Measurements from ENCODE around the gene GPATCH1. TPM values are rescaled to one million over a fixed set of nuclear protein-coding genes. Genes with fewer than 3 reads are reported as not detected.

Gene GPATCH1
- total RNA-seq, 4 donors from 2014 or later: 3.6 to 9.3 (median 6.2) TPM

- Histone ChIP-seq H3K4me3 (no peak overlapping the region), H3K4me1 (peaks cover 0 to 16% (median 0%) of the 10 kb centered on the region in 3 donors), H3K36me3 (no peaks in the 10 kb centered on the region), H3K27ac (no peak overlapping the region), H3K27me3 (no peaks in the 10 kb centered on the region), H3K9me3 (no peaks in the 10 kb centered on the region)
- WGBS, 2 donors: 64 to 76% methylated on average over 10 to 12 of the region's 15 CpGs
- no peak for DNase-seq
- intact Hi-C loops (cut with DNase I): no loop called here
- TF ChIP-seq CTCF (IDR thresholded peaks at IDR 0.05) (no peak), POLR2A (IDR thresholded peaks at IDR 0.05) (no peak)
Observed at GRCh38 chr19:33048806-33049676, 31.9 kb upstream of the GPATCH1 start.

GRCh38 chr19:33050110-33050509, 30.9 kb upstream of the GPATCH1 start:
- WGBS, 2 donors: 96 to 100% methylated on average over 3 of the region's 3 CpGs
- Histone ChIP-seq H3K4me3 (no peak overlapping the region), H3K27me3 (no peaks in the 10 kb centered on the region), H3K9me3 (no peaks in the 10 kb centered on the region), H3K27ac (no peak overlapping the region), H3K36me3 (no peaks in the 10 kb centered on the region), H3K4me1 (peaks cover 0 to 16% (median 0%) of the 10 kb centered on the region in 3 donors)
- intact Hi-C loops (cut with DNase I): no loop called here
- TF ChIP-seq CTCF (IDR thresholded peaks at IDR 0.05) (no peak), POLR2A (IDR thresholded peaks at IDR 0.05) (no peak)
- DNase-seq: no peak

- intact Hi-C loops (cut with DNase I): no loop called here
- TF ChIP-seq CTCF (IDR thresholded peaks at IDR 0.05): no peak
- no peak for TF ChIP-seq POLR2A (IDR thresholded peaks at IDR 0.05)
- H3K27me3 ChIP-seq: no peaks in the 10 kb centered on the region
- no peak for DNase-seq
- no peaks in the 10 kb centered on the region for H3K36me3 ChIP-seq
- peak overlapping the region in 1 of 4 donors; percentile 6 for H3K27ac ChIP-seq
- H3K4me1 ChIP-seq: peaks cover 0 to 13% (median 0%) of the 10 kb centered on the region in 3 donors
- no peak overlapping the region for H3K4me3 ChIP-seq
- H3K9me3 ChIP-seq: no peaks in the 10 kb centered on the region
- WGBS, 2 donors: 55 to 66% methylated on average over 8 of the region's 8 CpGs
Observed at GRCh38 chr19:33052352-33052972, 28.5 kb upstream of the GPATCH1 start.

GRCh38 chr19:33054623-33055022, 26.4 kb upstream of the GPATCH1 start:
- peaks cover 0 to 9% (median 0%) of the 10 kb centered on the region in 3 donors for H3K4me1 ChIP-seq
- no peak for TF ChIP-seq POLR2A (IDR thresholded peaks at IDR 0.05)
- TF ChIP-seq CTCF (IDR thresholded peaks at IDR 0.05): no peak
- DNase-seq: no peak
- H3K27me3 ChIP-seq: no peaks in the 10 kb centered on the region
- no peaks in the 10 kb centered on the region for H3K9me3 ChIP-seq
- WGBS, 2 donors: 16 to 60% methylated on average over 3 to 6 of the region's 8 CpGs
- intact Hi-C loops (cut with DNase I): no loop called here
- no peaks in the 10 kb centered on the region for H3K36me3 ChIP-seq
- H3K4me3 ChIP-seq: no peak overlapping the region
- H3K27ac ChIP-seq: no peak overlapping the region

- TF ChIP-seq CTCF (IDR thresholded peaks at IDR 0.05): no peak
- TF ChIP-seq POLR2A (IDR thresholded peaks at IDR 0.05): no peak
- peaks cover 0 to 3% (median 0%) of the 10 kb centered on the region in 4 donors for H3K27me3 ChIP-seq
- no peak for DNase-seq
- H3K27ac ChIP-seq: no peak overlapping the region
- peaks cover 0 to 9% (median 0%) of the 10 kb centered on the region in 3 donors for H3K4me1 ChIP-seq
- H3K36me3 ChIP-seq: no peaks in the 10 kb centered on the region
- 41 to 45% methylated on average over 2 of the region's 2 CpGs for WGBS, 2 donors
- no peaks in the 10 kb centered on the region for H3K9me3 ChIP-seq
- H3K4me3 ChIP-seq: no peak overlapping the region
- intact Hi-C loops (cut with DNase I): no loop called here
Observed at GRCh38 chr19:33055718-33056117, 25.3 kb upstream of the GPATCH1 start.

Measured in esophagus squamous epithelium (tissue), 5 donors.